ENCODE measurements around the gene MED31. TPM values are rescaled to one million over a fixed set of nuclear protein-coding genes. Genes with fewer than 3 reads are reported as not detected.

MED31 gene
- total RNA-seq, 3 donors from 2014 or later (not counting 1 experiment from before 2014, with no cell fraction given), result 8.3 to 26.1 (median 19.1) TPM

- no peaks in the 10 kb centered on the region for H3K36me3 Mint-ChIP-seq
- H3K27ac Mint-ChIP-seq, result no peak overlapping the region
- Histone ChIP-seq H3K9me3 (ENCODE audit: control insufficient read depth, insufficient read depth, low read length) (no peaks in the 10 kb centered on the region), H3K36me3 (ENCODE audit: control insufficient read depth, insufficient read depth, low read length) (no peaks in the 10 kb centered on the region), H3K27me3 (ENCODE audit: control insufficient read depth, insufficient read depth, low read length) (no peaks in the 10 kb centered on the region), H3K4me1 (ENCODE audit: control insufficient read depth, insufficient read depth, low read length) (peaks cover 3% of the 10 kb centered on the region), H3K27ac (ENCODE audit: low read length) (no peak overlapping the region), H3K4me3 (ENCODE audit: low read length) (no peak overlapping the region)
- no peak overlapping the region for H3K4me3 Mint-ChIP-seq
- DNase-seq (no peak), ATAC-seq (no peak)
- TF ChIP-seq CTCF (IDR thresholded peaks at IDR 0.05), result no peak
- intact Hi-C loops (cut with micrococcal nuclease), result no loop called here
- no peaks in the 10 kb centered on the region for H3K9me3 Mint-ChIP-seq
- 91% methylated on average over 8 of the region's 8 CpGs for WGBS (ENCODE audit: insufficient coverage)
- H3K4me1 Mint-ChIP-seq, result no peaks in the 10 kb centered on the region
- peaks cover 17 to 22% of the 10 kb centered on the region in 2 donors for H3K27me3 Mint-ChIP-seq (ENCODE audit: low read depth in 2 of 2)
Observed at GRCh38 chr17:6670571-6670970, 19.2 kb upstream of the MED31 start.

GRCh38 chr17:6669479-6670212, 18.2 kb upstream of the MED31 start:
- no peaks in the 10 kb centered on the region for H3K36me3 Mint-ChIP-seq
- H3K27ac Mint-ChIP-seq, result no peak overlapping the region
- no peaks in the 10 kb centered on the region for H3K9me3 ChIP-seq (ENCODE audit: control insufficient read depth, insufficient read depth, low read length)
- no peaks in the 10 kb centered on the region for H3K27me3 ChIP-seq (ENCODE audit: control insufficient read depth, insufficient read depth, low read length)
- ATAC-seq, result no peak
- H3K4me1 Mint-ChIP-seq, result no peaks in the 10 kb centered on the region
- 92% methylated on average over 7 of the region's 10 CpGs for WGBS (ENCODE audit: insufficient coverage)
- TF ChIP-seq CTCF (IDR thresholded peaks at IDR 0.05), result no peak
- no peak overlapping the region for H3K4me3 ChIP-seq (ENCODE audit: low read length)
- intact Hi-C loops (cut with micrococcal nuclease), result no loop called here
- no peak overlapping the region for H3K27ac ChIP-seq (ENCODE audit: low read length)
- no peak for DNase-seq
- no peaks in the 10 kb centered on the region for H3K36me3 ChIP-seq (ENCODE audit: control insufficient read depth, insufficient read depth, low read length)
- H3K4me1 ChIP-seq (ENCODE audit: control insufficient read depth, insufficient read depth, low read length), result peaks cover 3% of the 10 kb centered on the region
- H3K27me3 Mint-ChIP-seq (ENCODE audit: low read depth in 2 of 2), result peaks cover 19 to 21% of the 10 kb centered on the region in 2 donors
- no peaks in the 10 kb centered on the region for H3K9me3 Mint-ChIP-seq
- no peak overlapping the region for H3K4me3 Mint-ChIP-seq

GRCh38 chr17:6668727-6669425, 17.5 kb upstream of the MED31 start:
- Histone ChIP-seq H3K27ac (ENCODE audit: low read length) (no peak overlapping the region), H3K4me3 (ENCODE audit: low read length) (no peak overlapping the region), H3K27me3 (ENCODE audit: control insufficient read depth, insufficient read depth, low read length) (no peaks in the 10 kb centered on the region), H3K36me3 (ENCODE audit: control insufficient read depth, insufficient read depth, low read length) (no peaks in the 10 kb centered on the region), H3K9me3 (ENCODE audit: control insufficient read depth, insufficient read depth, low read length) (no peaks in the 10 kb centered on the region), H3K4me1 (ENCODE audit: control insufficient read depth, insufficient read depth, low read length) (peaks cover 3% of the 10 kb centered on the region)
- Mint-ChIP-seq H3K4me1 (no peaks in the 10 kb centered on the region), H3K9me3 (no peaks in the 10 kb centered on the region), H3K4me3 (no peak overlapping the region), H3K36me3 (no peaks in the 10 kb centered on the region), H3K27ac (no peak overlapping the region), H3K27me3 (ENCODE audit: low read depth in 2 of 2) (peaks cover 19 to 21% of the 10 kb centered on the region in 2 donors)
- intact Hi-C loops (cut with micrococcal nuclease), result no loop called here
- WGBS (ENCODE audit: insufficient coverage), result 93% methylated on average over 11 of the region's 14 CpGs
- ATAC-seq, result no peak
- DNase-seq, result no peak
- no peak for TF ChIP-seq CTCF (IDR thresholded peaks at IDR 0.05)

All from natural killer cell (primary cell).